Activated naive CD4-positive, alpha-beta T cell treated with anti-CD3 and anti-CD28 coated beads, Interleukin-2, amount 50 U/mL, for 24 hours (primary cell): Measurements from ENCODE around the gene FOXP1.

Experiments used
- H3K27ac Mint-ChIP-seq: one replicate; pipeline ENCODE4 v1.8.0; 2021; ENCODE audit warnings: mild to moderate bottlenecking, mixed read lengths
- H3K27me3 Mint-ChIP-seq: one replicate; pipeline ENCODE4 v1.8.0; 2021; ENCODE audit warnings: mixed read lengths
- H3K36me3 Mint-ChIP-seq: one replicate; pipeline ENCODE4 v1.8.0; 2021; ENCODE audit warnings: mixed read lengths
- H3K4me1 Mint-ChIP-seq: one replicate; pipeline ENCODE4 v1.8.0; 2021; ENCODE audit warnings: mixed read lengths
- H3K4me3 Mint-ChIP-seq: one replicate; pipeline ENCODE4 v1.8.0; 2021; ENCODE audit warnings: mild to moderate bottlenecking, mixed read lengths
- H3K9me3 Mint-ChIP-seq: one replicate; pipeline ENCODE4 v1.8.0; 2021; ENCODE audit warnings: mixed read lengths

FOXP1 gene

GRCh38 chr3:71102111-71102983, 481.2 kb downstream of the FOXP1 start:
- Mint-ChIP-seq H3K27me3 (no peaks in the 10 kb centered on the region), H3K9me3 (no peaks in the 10 kb centered on the region), H3K4me3 (peak overlapping the region; percentile 44), H3K27ac (peak overlapping the region; percentile 98), H3K36me3 (peaks cover 55% of the 10 kb centered on the region), H3K4me1 (peaks cover 97% of the 10 kb centered on the region)

GRCh38 chr3:71101626-71102025, 481.9 kb downstream of the FOXP1 start:
- Mint-ChIP-seq H3K4me1 (peaks cover 98% of the 10 kb centered on the region), H3K9me3 (no peaks in the 10 kb centered on the region), H3K27ac (peak overlapping the region; percentile 98), H3K4me3 (peak overlapping the region; percentile 76), H3K27me3 (no peaks in the 10 kb centered on the region), H3K36me3 (peaks cover 61% of the 10 kb centered on the region)

GRCh38 chr3:71101014-71101413, 482.5 kb downstream of the FOXP1 start:
- H3K36me3 Mint-ChIP-seq = peaks cover 63% of the 10 kb centered on the region
- no peaks in the 10 kb centered on the region for H3K27me3 Mint-ChIP-seq
- H3K4me1 Mint-ChIP-seq = peaks cover 98% of the 10 kb centered on the region
- H3K4me3 Mint-ChIP-seq = peak overlapping the region; percentile 76
- peak overlapping the region; percentile 98 for H3K27ac Mint-ChIP-seq
- no peaks in the 10 kb centered on the region for H3K9me3 Mint-ChIP-seq

- Mint-ChIP-seq H3K27me3 (no peaks in the 10 kb centered on the region), H3K27ac (peak overlapping the region; percentile 98), H3K4me1 (peaks cover 98% of the 10 kb centered on the region), H3K9me3 (no peaks in the 10 kb centered on the region), H3K4me3 (peak overlapping the region; percentile 76), H3K36me3 (peaks cover 62% of the 10 kb centered on the region)
These were observed 483.4 kb downstream of the FOXP1 start for GRCh38 chr3:71099997-71100719.

GRCh38 chr3:71097557-71097956, 486.0 kb downstream of the FOXP1 start:
- Mint-ChIP-seq H3K27me3 (no peaks in the 10 kb centered on the region), H3K9me3 (peaks cover 4% of the 10 kb centered on the region), H3K36me3 (peaks cover 58% of the 10 kb centered on the region), H3K4me1 (peaks cover 94% of the 10 kb centered on the region), H3K27ac (peak overlapping the region; percentile 57), H3K4me3 (no peak overlapping the region)

GRCh38 chr3:71095511-71096291, 487.8 kb downstream of the FOXP1 start:
- Mint-ChIP-seq H3K9me3 (peaks cover 4% of the 10 kb centered on the region), H3K4me3 (no peak overlapping the region), H3K4me1 (peaks cover 93% of the 10 kb centered on the region), H3K27me3 (no peaks in the 10 kb centered on the region), H3K27ac (peak overlapping the region; percentile 89), H3K36me3 (peaks cover 48% of the 10 kb centered on the region)

- no peaks in the 10 kb centered on the region for H3K27me3 Mint-ChIP-seq
- H3K36me3 Mint-ChIP-seq = peaks cover 45% of the 10 kb centered on the region
- peaks cover 4% of the 10 kb centered on the region for H3K9me3 Mint-ChIP-seq
- peaks cover 93% of the 10 kb centered on the region for H3K4me1 Mint-ChIP-seq
- H3K27ac Mint-ChIP-seq = peak overlapping the region; percentile 92
- H3K4me3 Mint-ChIP-seq = peak overlapping the region; percentile 30
These were observed 488.8 kb downstream of the FOXP1 start for GRCh38 chr3:71094658-71095209.

- peaks cover 48% of the 10 kb centered on the region for H3K36me3 Mint-ChIP-seq
- H3K4me3 Mint-ChIP-seq = peak overlapping the region; percentile 62
- H3K27me3 Mint-ChIP-seq = no peaks in the 10 kb centered on the region
- peak overlapping the region; percentile 94 for H3K27ac Mint-ChIP-seq
- peaks cover 93% of the 10 kb centered on the region for H3K4me1 Mint-ChIP-seq
- peaks cover 4% of the 10 kb centered on the region for H3K9me3 Mint-ChIP-seq
These were observed 490.9 kb downstream of the FOXP1 start for GRCh38 chr3:71092665-71093064.

GRCh38 chr3:71090207-71090606, 493.3 kb downstream of the FOXP1 start:
- H3K27ac Mint-ChIP-seq = peak overlapping the region; percentile 98
- H3K36me3 Mint-ChIP-seq = peaks cover 33% of the 10 kb centered on the region
- peak overlapping the region; percentile 39 for H3K4me3 Mint-ChIP-seq
- no peaks in the 10 kb centered on the region for H3K27me3 Mint-ChIP-seq
- peaks cover 89% of the 10 kb centered on the region for H3K4me1 Mint-ChIP-seq
- H3K9me3 Mint-ChIP-seq = peaks cover 4% of the 10 kb centered on the region

GRCh38 chr3:71089271-71089847, 494.2 kb downstream of the FOXP1 start:
- peaks cover 26% of the 10 kb centered on the region for H3K36me3 Mint-ChIP-seq
- H3K4me1 Mint-ChIP-seq = peaks cover 90% of the 10 kb centered on the region
- peak overlapping the region; percentile 97 for H3K27ac Mint-ChIP-seq
- peak overlapping the region; percentile 40 for H3K4me3 Mint-ChIP-seq
- peaks cover 2% of the 10 kb centered on the region for H3K9me3 Mint-ChIP-seq
- H3K27me3 Mint-ChIP-seq = no peaks in the 10 kb centered on the region

- H3K27me3 Mint-ChIP-seq = no peaks in the 10 kb centered on the region
- no peaks in the 10 kb centered on the region for H3K9me3 Mint-ChIP-seq
- H3K36me3 Mint-ChIP-seq = peaks cover 27% of the 10 kb centered on the region
- H3K4me1 Mint-ChIP-seq = peaks cover 91% of the 10 kb centered on the region
- H3K4me3 Mint-ChIP-seq = peak overlapping the region; percentile 40
- H3K27ac Mint-ChIP-seq = peak overlapping the region; percentile 97
These were observed 494.8 kb downstream of the FOXP1 start for GRCh38 chr3:71088742-71089141.

GRCh38 chr3:71088019-71088708, 495.4 kb downstream of the FOXP1 start:
- Mint-ChIP-seq H3K4me3 (peak overlapping the region; percentile 40), H3K9me3 (no peaks in the 10 kb centered on the region), H3K36me3 (peaks cover 32% of the 10 kb centered on the region), H3K27me3 (no peaks in the 10 kb centered on the region), H3K27ac (peak overlapping the region; percentile 97), H3K4me1 (peaks cover 92% of the 10 kb centered on the region)

- Mint-ChIP-seq H3K4me1 (peaks cover 93% of the 10 kb centered on the region), H3K36me3 (peaks cover 30% of the 10 kb centered on the region), H3K27me3 (no peaks in the 10 kb centered on the region), H3K4me3 (peak overlapping the region; percentile 67), H3K9me3 (no peaks in the 10 kb centered on the region), H3K27ac (peak overlapping the region; percentile 97)
These were observed 496.1 kb downstream of the FOXP1 start for GRCh38 chr3:71087143-71088018.

GRCh38 chr3:71086777-71087142, 496.8 kb downstream of the FOXP1 start:
- peak overlapping the region; percentile 67 for H3K4me3 Mint-ChIP-seq
- H3K27ac Mint-ChIP-seq = peak overlapping the region; percentile 97
- H3K9me3 Mint-ChIP-seq = no peaks in the 10 kb centered on the region
- H3K36me3 Mint-ChIP-seq = peaks cover 31% of the 10 kb centered on the region
- H3K27me3 Mint-ChIP-seq = no peaks in the 10 kb centered on the region
- peaks cover 92% of the 10 kb centered on the region for H3K4me1 Mint-ChIP-seq
